ENCODE results near the gene NANOS1. TPM values are rescaled to one million over a fixed set of nuclear protein-coding genes. Genes with fewer than 3 reads are reported as not detected.
"Not testable (repeated sequence)": the region's sequence is repeated elsewhere in the genome, so short reads cannot be mapped to it uniquely, and the experiment has no call there.

NANOS1 gene
- total RNA-seq, 2 donors from 2014 or later = 0.27 to 1.1 TPM

DNA sequence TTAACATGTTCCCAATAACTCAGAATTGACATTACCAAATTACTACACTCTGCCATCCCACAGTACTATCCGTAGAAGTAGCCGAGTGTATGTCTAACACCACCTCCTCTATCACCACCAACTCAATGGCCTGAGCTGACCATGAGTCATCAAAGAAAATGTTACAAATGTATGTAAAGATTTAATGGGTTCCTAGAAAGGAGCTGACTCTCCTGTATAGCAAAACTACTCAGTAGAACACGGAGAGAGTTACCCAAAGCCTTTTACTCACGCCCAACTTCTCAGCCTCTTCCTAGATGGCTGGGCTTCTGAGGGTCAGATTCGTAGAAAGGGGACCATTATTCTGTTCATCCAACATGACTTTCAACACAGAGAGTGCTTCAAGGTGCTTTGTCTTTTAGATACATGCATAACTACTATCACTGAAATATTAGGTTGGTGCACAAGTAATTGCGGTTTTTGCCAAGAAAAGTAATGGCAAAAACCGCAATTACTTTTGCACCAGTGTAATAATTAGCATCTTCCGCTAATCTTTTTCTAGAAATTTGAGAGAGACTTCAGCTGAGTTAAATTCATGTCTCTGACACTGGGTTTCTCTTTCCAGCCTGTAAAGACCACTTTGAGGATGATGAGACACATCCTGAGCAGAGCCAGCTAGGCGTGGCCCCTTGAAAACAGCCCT is 24.0 kb upstream of the NANOS1 start:
- intact Hi-C loops (cut with DNase I, micrococcal nuclease) = no loop called here
- DNase-seq (no peak), ATAC-seq (no peak)

DNA sequence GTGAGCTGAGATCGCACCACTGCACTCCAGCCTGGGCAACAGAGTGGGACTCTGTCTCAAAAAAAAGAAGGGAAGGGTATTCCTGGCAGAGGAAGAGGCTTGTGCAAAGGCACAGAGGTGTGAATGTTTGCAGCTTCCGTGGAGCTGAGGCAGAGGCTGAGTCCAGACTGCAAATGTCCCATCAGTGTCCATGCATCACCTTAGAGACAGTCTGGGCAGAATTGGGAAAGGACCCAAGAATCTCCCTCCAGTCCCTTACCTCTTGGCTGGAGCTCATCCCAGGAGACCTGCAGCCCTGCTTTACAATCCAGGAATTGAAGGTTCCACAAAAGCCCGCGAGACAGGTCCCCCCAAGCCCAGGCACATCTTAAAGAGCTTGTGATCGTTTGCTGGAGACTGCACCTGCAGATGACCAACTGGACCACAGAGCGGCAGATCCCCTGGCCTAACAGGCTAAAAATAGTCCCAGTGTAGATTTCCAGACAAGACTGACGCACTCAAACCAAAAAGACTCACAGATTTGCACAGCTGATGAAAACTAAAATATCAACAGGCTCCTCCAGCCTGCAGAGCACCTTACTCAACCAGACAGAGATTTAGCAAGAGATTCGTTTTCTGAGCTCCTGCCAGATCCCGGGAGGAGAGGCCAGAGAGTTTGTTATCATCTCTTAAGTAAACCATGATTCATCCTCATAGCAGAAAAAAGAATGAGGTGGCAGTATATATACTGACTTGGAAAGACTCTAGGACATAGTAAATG is 22.9 kb upstream of the NANOS1 start:
- intact Hi-C loops (cut with DNase I, micrococcal nuclease) = no loop called here
- ATAC-seq = peak; percentile 58
- DNase-seq = peak; percentile 26 to 58

DNA sequence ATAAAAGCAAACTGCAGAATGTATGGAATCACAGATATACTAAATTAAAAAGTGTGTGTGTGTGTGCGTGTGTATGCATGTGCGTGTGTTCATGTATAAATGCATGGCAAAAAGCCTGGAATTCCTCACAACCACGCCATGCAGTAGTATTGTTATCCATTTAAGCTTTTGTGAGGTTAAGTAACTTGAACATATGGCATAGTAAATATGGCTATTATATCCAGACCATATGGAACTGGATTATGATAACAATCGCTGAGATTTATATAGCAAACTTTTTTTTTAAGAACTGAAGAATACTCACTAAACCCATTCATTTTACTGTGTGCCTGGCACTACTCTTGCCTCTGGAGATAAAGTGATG is 22.3 kb upstream of the NANOS1 start:
- intact Hi-C loops (cut with DNase I, micrococcal nuclease) = no loop called here
- DNase-seq (no peak), ATAC-seq (no peak)

DNA sequence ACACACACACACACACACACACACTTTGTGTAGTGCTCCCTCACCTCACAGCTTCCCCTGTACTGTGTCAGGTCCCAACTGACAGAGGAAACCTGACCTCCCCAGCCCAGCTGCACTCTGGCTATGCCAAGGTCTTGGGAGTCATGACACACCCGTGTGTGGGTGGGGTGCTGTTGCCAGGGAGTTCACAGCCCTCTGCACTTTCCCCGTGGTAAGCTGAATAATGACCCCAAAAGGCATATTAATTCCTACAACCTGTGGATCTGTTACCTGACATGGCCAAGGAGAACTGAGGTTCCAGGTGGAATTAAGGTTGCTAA is 8.9 kb upstream of the NANOS1 start:
- DNase-seq (no peak), ATAC-seq (peak; percentile 50)
- intact Hi-C loops (cut with DNase I, micrococcal nuclease) = no loop called here

DNA sequence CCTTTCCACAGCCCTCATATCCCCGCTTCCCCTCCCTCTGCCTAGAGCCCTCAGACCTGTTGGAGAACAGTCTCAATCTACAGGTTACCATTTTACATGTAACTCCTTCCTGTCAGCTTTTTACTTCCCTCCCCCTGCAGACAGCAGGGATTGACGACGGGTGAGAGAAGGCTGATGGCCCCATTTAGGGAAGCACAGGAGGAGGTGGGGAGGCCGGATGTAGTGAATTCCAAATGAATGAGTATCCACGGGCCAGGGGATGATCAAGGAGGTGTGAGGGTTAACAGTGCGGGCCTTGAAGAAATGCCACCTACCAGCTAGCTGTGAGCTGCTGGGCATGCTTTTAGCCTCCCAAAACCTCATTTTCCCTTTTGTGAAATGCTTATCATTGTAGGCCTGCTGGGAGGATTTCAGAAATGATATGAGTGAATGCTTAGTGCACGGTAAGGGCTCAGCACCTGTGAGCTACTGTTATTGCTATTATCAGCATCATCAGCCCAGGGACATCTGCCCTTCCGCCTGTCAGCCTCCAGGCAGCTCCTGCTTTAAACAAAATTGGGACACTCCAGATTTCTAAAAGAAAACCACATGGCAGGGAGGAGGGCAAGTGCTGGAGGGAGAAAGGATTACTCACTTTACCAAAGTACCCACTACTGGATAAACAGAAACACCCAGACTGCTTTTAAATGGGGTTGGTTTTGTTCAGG is 6.5 kb upstream of the NANOS1 start:
- ATAC-seq (no peak), DNase-seq (no peak)
- intact Hi-C loops (cut with DNase I, micrococcal nuclease) = no loop called here

DNA sequence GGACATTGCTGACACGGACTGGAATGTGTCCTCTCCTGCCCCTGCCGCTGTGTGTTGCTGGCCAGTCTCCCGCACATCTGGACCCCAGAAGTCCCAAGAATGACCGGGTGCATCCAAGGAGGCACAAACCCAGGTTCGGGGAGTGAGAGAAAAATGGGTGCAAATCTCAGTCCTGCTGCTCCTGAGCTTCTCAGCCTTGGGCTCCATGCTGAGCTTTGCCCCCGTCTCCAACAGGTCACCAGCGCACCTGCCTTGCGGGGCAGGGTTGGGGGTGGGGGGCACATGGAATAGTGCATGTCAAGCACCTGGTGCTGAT is 6.0 kb upstream of the NANOS1 start:
- DNase-seq (no peak), ATAC-seq (no peak)
- intact Hi-C loops (cut with DNase I, micrococcal nuclease) = no loop called here

DNA sequence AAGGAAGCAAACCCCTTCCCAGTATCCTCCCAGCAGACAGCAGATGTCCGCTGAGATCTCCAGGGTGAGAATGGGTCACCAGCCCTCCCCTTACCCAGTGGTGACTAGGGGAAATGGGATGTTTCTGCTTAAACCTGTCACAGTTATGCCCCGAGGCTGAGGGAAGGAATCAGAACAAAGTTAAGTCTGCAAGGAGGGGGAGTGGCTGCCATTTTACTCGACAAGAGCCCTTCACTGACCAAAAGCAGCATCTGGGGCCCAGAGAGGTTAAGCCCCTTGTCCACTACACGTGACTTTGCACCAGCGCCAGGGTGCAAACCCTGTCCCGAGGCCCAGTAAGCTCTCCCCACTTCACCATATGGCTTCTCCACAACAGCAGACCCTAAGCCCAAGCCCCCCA is 4.6 kb upstream of the NANOS1 start:
- no peak for DNase-seq
- intact Hi-C loops (cut with DNase I, micrococcal nuclease) = no loop called here
- no peak for ATAC-seq

DNA sequence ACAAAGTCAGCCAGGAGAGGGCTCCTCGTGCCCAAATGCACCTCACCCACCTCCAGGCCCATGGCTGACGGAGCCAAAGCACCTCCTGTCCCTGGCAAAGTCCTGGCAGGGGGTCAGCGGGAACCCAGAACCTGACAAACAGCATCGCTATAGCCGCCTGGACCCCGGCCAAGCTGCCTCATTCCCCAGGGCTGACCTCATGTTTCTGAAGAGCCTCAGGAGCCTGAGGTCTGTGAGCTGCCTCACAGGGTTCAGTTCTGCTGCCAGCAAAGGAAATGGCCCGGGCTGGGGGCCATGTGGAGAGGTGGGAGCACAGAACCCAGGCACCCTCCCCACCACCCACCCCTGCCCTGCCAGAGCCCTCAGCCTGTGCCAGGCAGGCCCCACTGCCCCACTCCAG is 4.2 kb upstream of the NANOS1 start:
- intact Hi-C loops (cut with DNase I, micrococcal nuclease) = no loop called here
- no peak for ATAC-seq
- peak; percentile 25 to 62 for DNase-seq

DNA sequence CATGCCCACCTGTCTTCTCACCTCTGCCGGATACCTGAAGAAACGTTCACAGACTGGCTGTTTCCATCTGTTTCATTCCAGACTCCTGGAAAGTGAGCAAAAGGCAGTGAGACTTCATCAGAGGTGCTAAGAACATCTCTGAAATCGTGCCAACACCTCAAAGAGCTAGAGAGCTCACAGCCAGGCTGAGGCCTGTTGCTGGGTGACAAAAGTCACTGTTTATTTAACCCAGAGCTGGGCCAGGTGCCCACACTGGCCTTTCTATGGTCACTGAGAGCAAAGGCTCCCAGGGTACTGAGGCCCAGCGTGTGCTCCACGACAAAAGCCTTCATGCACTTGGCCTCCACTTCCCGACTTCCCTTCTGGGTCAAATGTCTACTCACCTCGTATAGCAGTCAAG is 3.7 kb upstream of the NANOS1 start:
- intact Hi-C loops (cut with DNase I, micrococcal nuclease) = no loop called here
- ATAC-seq (no peak), DNase-seq (no peak)

DNA sequence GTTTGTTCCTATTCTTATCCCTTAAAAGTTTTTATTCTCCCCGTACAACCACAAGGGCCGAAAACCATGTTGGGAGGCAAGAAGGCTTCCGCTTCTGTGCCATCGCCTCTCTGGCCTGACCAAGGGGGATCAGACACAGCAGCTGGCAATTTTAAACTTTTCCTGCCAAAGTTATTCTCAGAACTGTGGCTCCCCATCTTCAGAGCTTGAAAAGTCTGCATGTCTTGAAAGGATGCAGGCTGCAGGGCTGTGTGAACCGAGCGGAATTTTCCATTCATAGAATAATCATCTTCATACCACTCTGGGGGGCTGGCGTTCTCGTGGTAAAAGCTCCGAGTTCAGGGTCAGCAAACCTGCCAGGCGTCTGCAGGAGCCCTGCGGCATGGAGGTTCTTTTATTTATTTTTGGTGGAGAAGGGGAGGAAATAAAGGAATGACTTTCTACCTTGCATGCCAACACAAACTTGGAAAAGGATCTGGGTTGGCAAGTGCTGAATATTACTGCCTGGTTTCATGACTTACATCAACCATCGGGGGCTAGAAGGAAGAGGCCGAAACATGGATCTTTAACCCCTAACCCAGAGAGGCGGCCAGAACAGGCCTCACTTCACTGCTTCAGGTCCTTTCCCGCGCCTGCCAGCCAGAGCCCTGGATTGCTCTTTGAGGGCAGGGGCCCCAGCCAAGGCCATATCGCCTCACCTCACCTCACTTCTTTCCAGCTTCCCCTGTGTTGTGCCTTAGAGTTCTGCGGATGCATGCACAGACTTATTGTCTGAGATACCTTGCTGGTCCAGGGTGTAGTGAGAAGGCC is 3.0 kb upstream of the NANOS1 start:
- ATAC-seq (no peak), DNase-seq (no peak)
- intact Hi-C loops (cut with DNase I, micrococcal nuclease) = no loop called here

DNA sequence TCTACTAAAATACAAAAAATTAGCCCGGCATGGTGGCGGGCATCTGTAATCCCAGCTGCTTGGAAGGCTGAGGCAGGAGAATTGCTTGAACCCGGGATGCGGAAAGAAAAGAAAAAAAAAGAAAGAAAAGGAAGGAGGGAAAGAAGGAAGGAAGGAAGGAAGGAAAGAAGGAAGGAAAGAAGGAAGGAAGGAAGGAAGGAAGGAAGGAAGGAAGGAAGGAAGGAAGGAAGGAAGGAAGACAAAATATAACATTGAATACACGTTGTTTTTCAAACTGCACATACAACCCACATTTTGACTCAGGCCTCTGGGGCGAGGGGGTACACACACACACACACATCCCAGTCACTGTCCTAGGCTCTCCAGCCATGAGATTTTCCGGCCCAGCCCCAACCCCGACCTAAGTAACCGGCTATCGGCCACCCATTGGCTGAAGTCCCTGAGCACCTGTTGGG is 1.0 kb upstream of the NANOS1 start:
- ATAC-seq; intact Hi-C loops (cut with DNase I, micrococcal nuclease); DNase-seq: not testable (repeated sequence)

DNA sequence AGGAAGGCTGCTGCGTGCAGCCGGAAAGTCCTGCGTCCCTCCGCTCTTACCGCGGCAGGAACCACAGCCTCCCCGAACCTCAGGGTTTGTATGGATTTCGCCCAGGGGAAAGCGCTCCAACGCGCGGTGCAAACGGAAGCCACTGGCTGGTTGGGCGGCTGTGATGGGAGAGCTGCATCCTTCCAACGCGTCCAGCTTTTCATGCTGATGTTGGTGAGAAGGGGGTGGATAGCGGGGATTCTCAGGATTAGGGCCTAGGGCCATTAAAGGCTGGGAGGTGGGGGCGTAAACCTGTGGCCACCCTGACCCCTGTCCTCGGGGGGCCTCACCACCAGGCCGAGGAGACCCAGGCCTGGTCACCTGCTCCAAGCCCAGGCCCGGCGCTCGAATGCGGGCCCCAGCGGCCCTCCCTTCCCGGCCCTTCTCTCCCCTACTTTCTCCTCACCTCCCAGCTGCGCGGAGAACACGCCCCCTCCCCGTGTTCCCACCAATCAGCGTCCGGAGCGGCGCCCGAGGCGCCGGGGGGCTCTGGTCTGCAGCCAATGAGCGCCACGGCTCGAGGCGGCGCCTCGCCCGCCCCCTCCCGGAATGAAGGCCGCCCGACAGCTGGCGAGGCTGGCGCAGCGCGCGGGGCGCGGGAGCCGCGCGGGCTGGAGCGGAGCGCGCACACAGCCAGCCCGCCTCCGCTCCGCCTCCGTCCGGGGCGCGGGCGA is 458 bp upstream of the NANOS1 start:
- ATAC-seq (peak; percentile 81), DNase-seq (peak; percentile 89)
- intact Hi-C loops (cut with DNase I, micrococcal nuclease) = no loop called here

DNA sequence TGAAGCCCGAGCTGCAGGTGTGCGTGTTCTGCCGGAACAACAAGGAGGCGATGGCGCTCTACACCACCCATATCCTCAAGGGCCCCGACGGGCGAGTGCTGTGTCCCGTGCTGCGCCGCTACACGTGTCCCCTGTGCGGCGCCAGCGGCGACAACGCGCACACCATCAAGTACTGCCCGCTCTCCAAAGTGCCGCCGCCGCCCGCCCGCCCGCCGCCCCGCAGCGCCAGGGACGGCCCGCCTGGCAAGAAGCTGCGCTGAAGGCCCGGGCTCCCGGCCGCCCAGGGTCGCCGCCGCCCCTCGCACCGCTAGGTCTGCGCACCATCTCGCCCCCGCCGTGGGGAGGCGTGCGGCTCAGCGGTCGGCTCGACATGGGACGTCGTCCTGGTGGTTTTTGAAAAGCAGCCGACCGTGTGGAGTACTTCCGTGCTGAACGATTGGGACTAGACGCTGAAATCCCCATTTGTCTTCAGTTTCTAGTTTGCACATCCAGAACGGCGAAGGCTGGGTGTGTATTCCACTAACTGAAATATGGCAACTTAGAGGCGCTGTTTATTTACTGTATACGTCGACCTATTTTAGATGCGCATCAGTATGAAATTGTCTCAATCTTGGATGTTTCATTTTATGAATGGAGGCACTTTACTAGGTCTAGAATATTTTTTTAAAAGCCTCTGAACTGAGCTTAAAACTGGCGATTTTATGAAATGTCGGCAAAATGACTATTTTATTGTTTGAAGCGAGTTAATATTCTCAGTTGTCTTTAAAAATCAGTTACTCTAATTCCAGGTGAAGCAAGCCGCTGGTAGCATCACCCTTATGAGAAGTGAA is 1.1 kb downstream of the NANOS1 start:
- ATAC-seq (peak; percentile 56), DNase-seq (peak; percentile 47 to 70)
- intact Hi-C loops (cut with DNase I, micrococcal nuclease) = no loop called here

DNA sequence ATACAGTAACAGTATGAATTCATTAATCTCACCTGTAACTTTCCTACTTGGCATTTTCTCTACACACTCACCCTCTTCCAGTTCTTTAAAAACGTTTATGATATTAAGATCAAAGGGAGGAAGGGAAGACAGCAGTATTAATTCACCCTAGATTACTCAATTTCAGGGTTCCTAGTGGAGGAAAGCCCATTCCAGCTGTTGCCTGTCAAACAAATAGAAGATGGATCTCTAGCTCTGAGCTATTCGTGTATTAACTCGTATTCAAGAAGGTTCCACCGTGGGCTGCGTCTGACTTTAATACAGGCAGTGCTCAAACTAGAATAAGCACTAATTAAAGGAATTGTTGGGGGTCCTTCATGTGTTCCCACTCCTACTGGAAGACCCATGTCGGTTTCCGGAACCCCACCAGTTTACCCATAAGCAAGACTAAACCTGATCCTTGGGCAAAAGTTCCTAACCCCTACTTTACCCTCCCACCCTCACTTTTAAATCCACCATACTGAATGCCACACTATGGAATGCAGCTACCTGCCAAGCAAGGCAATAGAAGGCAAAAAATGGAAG is 2.1 kb downstream of the NANOS1 start:
- no peak for DNase-seq
- no peak for ATAC-seq
- intact Hi-C loops (cut with DNase I, micrococcal nuclease) = no loop called here

DNA sequence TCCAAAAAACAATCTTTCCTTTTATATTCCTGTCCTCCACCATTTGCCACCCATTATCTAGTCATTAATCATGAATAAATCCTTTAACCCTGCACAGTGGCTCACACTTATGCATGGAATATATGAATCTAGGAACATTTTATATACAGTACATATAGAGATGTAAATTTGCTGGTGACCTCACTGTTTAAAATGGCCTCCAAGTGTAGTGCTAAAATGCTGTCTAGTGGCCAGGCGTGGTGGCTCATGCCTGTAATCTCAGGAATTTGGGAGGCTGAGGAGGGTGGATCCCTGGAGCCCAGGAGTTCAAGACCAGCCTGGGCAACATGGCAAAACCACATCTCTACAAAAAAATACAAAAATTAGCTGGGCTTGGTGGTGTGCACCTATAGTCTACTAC is 9.6 kb downstream of the NANOS1 start:
- intact Hi-C loops (cut with DNase I, micrococcal nuclease) = no loop called here
- DNase-seq (no peak), ATAC-seq (no peak)

DNA sequence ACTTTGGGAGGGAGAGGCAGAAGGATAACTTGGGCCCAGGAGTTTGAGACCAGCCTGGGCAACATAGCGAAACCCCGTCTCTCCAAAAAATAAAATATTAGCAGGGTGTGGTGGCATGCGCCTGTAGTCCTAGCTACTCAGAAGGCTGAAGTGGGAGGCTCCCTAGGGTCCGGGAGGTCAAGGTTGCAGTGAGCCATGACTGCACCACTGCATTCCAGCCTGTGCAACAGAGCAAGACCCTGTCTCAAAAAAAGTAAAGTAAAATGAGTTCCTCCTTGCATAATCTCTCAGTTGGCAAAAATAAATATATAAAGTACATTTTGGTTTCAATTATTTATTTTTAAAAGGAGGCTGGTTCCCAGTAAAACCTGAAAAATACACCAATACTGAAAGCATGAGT is 11.8 kb downstream of the NANOS1 start:
- no peak for ATAC-seq
- intact Hi-C loops (cut with DNase I, micrococcal nuclease) = no loop called here
- DNase-seq = no peak

DNA sequence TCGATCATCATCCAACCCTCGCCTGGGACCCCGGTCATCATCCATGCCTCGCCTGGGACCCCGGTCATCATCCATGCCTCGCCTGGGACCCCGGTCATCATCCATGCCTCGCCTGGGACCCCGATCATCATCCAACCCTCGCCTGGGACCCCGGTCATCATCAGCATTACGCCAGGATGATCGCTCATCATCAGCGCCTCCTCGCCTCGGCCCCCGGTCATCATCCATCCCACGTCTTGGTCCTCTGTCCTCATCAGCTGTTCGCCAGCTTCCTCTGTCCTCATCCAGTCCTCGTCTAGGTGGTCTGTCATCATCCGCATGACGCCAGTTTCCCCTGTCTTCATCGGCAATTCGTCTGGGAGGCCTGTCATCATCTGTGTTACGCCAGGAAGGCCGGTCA is 12.7 kb downstream of the NANOS1 start:
- ATAC-seq (no peak), DNase-seq (no peak)
- intact Hi-C loops (cut with DNase I, micrococcal nuclease) = no loop called here

DNA sequence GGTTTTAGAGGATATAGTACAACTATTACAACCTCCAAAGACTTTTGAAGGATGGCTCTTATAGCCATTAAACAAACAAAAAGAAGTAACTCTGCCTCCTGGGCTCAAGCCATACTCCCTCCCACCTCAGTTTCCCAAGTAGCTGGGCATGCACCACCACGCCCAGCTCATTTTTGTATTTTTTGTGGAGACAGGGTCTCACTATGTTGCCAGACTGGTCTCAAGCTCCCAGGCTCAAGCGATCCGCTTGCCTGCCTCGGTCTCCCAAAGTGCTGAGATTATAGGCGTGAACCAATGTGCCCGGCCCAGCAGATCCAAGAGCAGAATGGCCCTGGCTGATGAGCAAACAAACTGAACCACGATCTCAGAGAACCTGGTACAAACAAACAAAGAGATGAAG is 16.0 kb downstream of the NANOS1 start:
- DNase-seq = no peak
- ATAC-seq = no peak
- intact Hi-C loops (cut with DNase I, micrococcal nuclease) = no loop called here

Measured in left colon (tissue), 2 donors.